Glomerular endothelial cell (primary cell): ENCODE results near the gene GPA33. TPM values are rescaled to one million over a fixed set of nuclear protein-coding genes. Genes with fewer than 3 reads are reported as not detected.

Experiments
- DNase-seq: peaks from one replicate; pipeline ENCODE4 v3.0.0-alpha.2; 2011; ENCODE audit warnings: low read depth, low spot score; ENCODE audit errors: extremely low read depth
- total RNA-seq: library from RNA; depleted of rRNA; stranded (reverse); fragments of >200 nt; gene quantifications from 2 replicates; pipeline ENCODE4 v1.2.3, GENCODE V29; 2015

Gene GPA33
- total RNA-seq = not detected in 2 replicates

GRCh38 chr1:167090314-167090942 lies at the start of gene GPA33:
GPA33 (minus strand) TSS chr1:167090377; CDS start chr1:167090287, 90 bp downstream.
- no peak for DNase-seq

GRCh38 chr1:167138703-167139102 lies 48.5 kb upstream of the GPA33 start:
- no peak for DNase-seq

- no peak for DNase-seq
These were observed 47.8 kb upstream of the GPA33 start for GRCh38 chr1:167137793-167138510.

- no peak for DNase-seq
These were observed 47.2 kb upstream of the GPA33 start for GRCh38 chr1:167137332-167137781.

- DNase-seq = no peak
These were observed 46.6 kb upstream of the GPA33 start for GRCh38 chr1:167136806-167137205.

GRCh38 chr1:167136191-167136614 lies 46.0 kb upstream of the GPA33 start:
- no peak for DNase-seq

- DNase-seq = no peak
These were observed 45.2 kb upstream of the GPA33 start for GRCh38 chr1:167135281-167135840.

GRCh38 chr1:167132301-167133010 lies 42.3 kb upstream of the GPA33 start:
- DNase-seq = no peak

- DNase-seq = no peak
These were observed 40.8 kb upstream of the GPA33 start for GRCh38 chr1:167130829-167131510.

GRCh38 chr1:167128261-167129227 lies 38.4 kb upstream of the GPA33 start:
- no peak for DNase-seq

- DNase-seq = no peak
These were observed 37.5 kb upstream of the GPA33 start for GRCh38 chr1:167127661-167128060.

- no peak for DNase-seq
These were observed 37.1 kb upstream of the GPA33 start for GRCh38 chr1:167127236-167127635.

GRCh38 chr1:167126811-167127210 lies 36.6 kb upstream of the GPA33 start:
- DNase-seq = no peak

- no peak for DNase-seq
These were observed 36.1 kb upstream of the GPA33 start for GRCh38 chr1:167126317-167126716.

GRCh38 chr1:167122568-167122967 lies 32.4 kb upstream of the GPA33 start:
- no peak for DNase-seq

GRCh38 chr1:167122121-167122480 lies 31.9 kb upstream of the GPA33 start:
- no peak for DNase-seq

- no peak for DNase-seq
These were observed 31.4 kb upstream of the GPA33 start for GRCh38 chr1:167121375-167122120.

GRCh38 chr1:167120899-167121298 lies 30.7 kb upstream of the GPA33 start:
- DNase-seq = no peak

GRCh38 chr1:167119696-167120095 lies 29.5 kb upstream of the GPA33 start:
- DNase-seq = no peak
